ENCODE data around the gene ALOX12B.

DNA sequence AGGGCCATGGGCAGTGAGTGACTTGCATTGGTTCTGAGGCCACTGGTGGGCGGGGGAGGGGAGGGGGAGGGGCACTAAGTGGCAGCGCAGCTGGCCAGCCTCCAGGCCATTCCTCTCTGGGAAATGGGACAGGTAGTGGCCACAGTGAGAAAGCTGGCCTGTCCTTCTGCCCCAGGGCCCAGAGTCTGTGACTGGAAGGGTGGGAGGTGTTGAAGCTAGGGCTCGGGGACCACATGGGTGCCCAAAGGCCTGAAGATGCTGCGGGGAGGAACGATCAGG is 375 bp upstream of the ALOX12B start:
- TF ChIP-seq POLR2A (IDR thresholded peaks at IDR 0.05; ENCODE audit: low read depth, low read length) (no peak), POLR2AphosphoS5 (IDR thresholded peaks at IDR 0.05; ENCODE audit: low read depth, low read length) (no peak), TAF1 (IDR thresholded peaks at IDR 0.05; ENCODE audit: borderline replicate concordance, low read depth, low read length) (no peak)
